ENCODE results near the gene LGR6. TPM values are rescaled to one million over a fixed set of nuclear protein-coding genes. Genes with fewer than 3 reads are reported as not detected.

The LGR6 gene
- total and polyA plus RNA-seq, 2 of the 8 experiments (the other 6 are each of a cell fraction or from before 2014, with no cell fraction given): 0.50 to 1.0 TPM

- FAIRE-seq: no peak
- H3K27me3 ChIP-seq (replicated peaks in 1 of 4; ENCODE audit: control insufficient read depth in 3 of 4, extremely low read depth in 1 of 4, insufficient read depth in 3 of 4, low read length in 3 of 4): no peaks in the 10 kb centered on the region; a peak in 3 of 7 replicates
- H3K9ac ChIP-seq (replicated peaks in 1 of 4; ENCODE audit: extremely low read depth in 1 of 4, low read depth in 3 of 4, low read length in 3 of 4): no peak overlapping the region
- H3K4me2 ChIP-seq (ENCODE audit: insufficient read depth in 1 of 2, low read depth in 2 of 2, low read length in 2 of 2): no peak overlapping the region
- no peak overlapping the region for H3K27ac ChIP-seq (ENCODE audit: low read depth, low read length)
- no peak overlapping the region for H2BK12ac ChIP-seq (ENCODE audit: low read depth, low read length)
- H3K36me3 ChIP-seq (ENCODE audit: control insufficient read depth in 2 of 4, insufficient read depth in 4 of 4, low read length in 3 of 4): no peaks in the 10 kb centered on the region
- no peak overlapping the region for H4K91ac ChIP-seq (replicated peaks; ENCODE audit: insufficient read length, low read length)
- no peak for DNase-seq (ENCODE audit: low read depth in 1 of 2, low spot score in 2 of 2)
- H3K23ac ChIP-seq (ENCODE audit: insufficient read length): no peak overlapping the region
- no peaks in the 10 kb centered on the region for H3K79me2 ChIP-seq (ENCODE audit: control insufficient read depth in 1 of 2, insufficient read depth in 2 of 2, low read length in 2 of 2)
- H4K20me1 ChIP-seq (replicated peaks in 1 of 2; ENCODE audit: control insufficient read depth in 1 of 2, insufficient read depth in 2 of 2, low read length in 2 of 2): no peaks in the 10 kb centered on the region
- H2BK15ac ChIP-seq (ENCODE audit: low read length): 0 out of 2 replicates have a peak overlapping the region, but pooled peaks have one; percentile 46
- 87% methylated on average over 7 of the region's 7 CpGs; no CpG with 5 or more reads in 1 of the 2 experiments for WGBS, 2 experiments (ENCODE audit: extremely low coverage in 1 of 2, insufficient coverage in 1 of 2, insufficient read length in 1 of 2, insufficient replicate concordance in 2 of 2, low coverage in 1 of 2, low lambda C conversion rate in 2 of 2, missing lambda C conversion rate in 1 of 2)
- H4K8ac ChIP-seq (ENCODE audit: extremely low read depth, insufficient read depth, low read length): no peak overlapping the region
- H3K56ac ChIP-seq (replicated peaks; ENCODE audit: insufficient read length, low read depth, low read length): no peak overlapping the region
- no peak overlapping the region for H2BK120ac ChIP-seq (replicated peaks; ENCODE audit: low read depth, low read length)
- TF ChIP-seq, protein P1, sequence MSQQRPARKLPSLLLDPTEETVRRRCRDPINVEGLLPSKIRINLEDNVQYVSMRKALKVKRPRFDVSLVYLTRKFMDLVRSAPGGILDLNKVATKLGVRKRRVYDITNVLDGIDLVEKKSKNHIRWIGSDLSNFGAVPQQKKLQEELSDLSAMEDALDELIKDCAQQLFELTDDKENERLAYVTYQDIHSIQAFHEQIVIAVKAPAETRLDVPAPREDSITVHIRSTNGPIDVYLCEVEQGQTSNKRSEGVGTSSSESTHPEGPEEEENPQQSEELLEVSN (IDR thresholded peaks at IDR 0.05): no peak
- TF ChIP-seq RFX5 (IDR thresholded peaks at IDR 0.05; ENCODE audit: borderline replicate concordance, low read depth, low read length) (no peak), BACH1 (IDR thresholded peaks at IDR 0.05; ENCODE audit: low read length) (no peak), FOSL1 (IDR thresholded peaks at IDR 0.05; ENCODE audit: insufficient read depth, low read depth, low read length) (no peak), SIRT6 (IDR thresholded peaks at IDR 0.05; ENCODE audit: low read length) (no peak), CBX5 (IDR thresholded peaks at IDR 0.05; ENCODE audit: low read depth, low read length) (no peak), SP2 (IDR thresholded peaks at IDR 0.05; ENCODE audit: low read length) (no peak), CTBP2 (IDR thresholded peaks at IDR 0.05; ENCODE audit: borderline replicate concordance, insufficient read depth, insufficient read length, low read length) (no peak), ASH2L (IDR thresholded peaks at IDR 0.05; ENCODE audit: low read length) (no peak), GTF2F1 (IDR thresholded peaks at IDR 0.05; ENCODE audit: borderline replicate concordance, low read depth, low read length) (no peak), CEBPB (IDR thresholded peaks at IDR 0.05; ENCODE audit: low read depth, low read length) (no peak)
- no peak overlapping the region for H2BK20ac ChIP-seq (ENCODE audit: low read length)
- H3K14ac ChIP-seq (ENCODE audit: insufficient read length): no peak overlapping the region
- ChIA-PET CTCF (ENCODE audit: partially characterized antibody) (interaction anchor here (0.7 to 8.2 kb wide), 19 partner anchors 8 to 533 kb away, joined by 3 to 107 read pairs (median 5); partner anchors contain the start of genes GPR37L1 and LGR6), POLR2A (ENCODE audit: partially characterized antibody) (interaction anchor here (1.1 kb wide), 1 partner anchor 23 kb away, joined by 3 read pairs; no protein-coding TSS in a partner anchor)
- no peak overlapping the region for H3K4ac ChIP-seq (replicated peaks; ENCODE audit: insufficient read length, low read depth, low read length)
- no peaks in the 10 kb centered on the region for H3K79me1 ChIP-seq (ENCODE audit: low read depth, low read length)
- H2AK5ac ChIP-seq (ENCODE audit: low read depth, low read length): no peak overlapping the region
- no peak overlapping the region for H3K18ac ChIP-seq (ENCODE audit: extremely low read depth, low read length)
- H3K4me3 ChIP-seq (ENCODE audit: extremely low read depth in 1 of 4, insufficient read depth in 2 of 4, low read depth in 3 of 4, low read length in 4 of 4): no peak overlapping the region
- H2AFZ ChIP-seq (ENCODE audit: low read length): no peak overlapping the region
- H2BK5ac ChIP-seq (ENCODE audit: low read depth, low read length): no peak overlapping the region
- H3K23me2 ChIP-seq (ENCODE audit: low read depth, low read length): no peaks in the 10 kb centered on the region; the same call in 1 of the 2 replicates
- no peaks in the 10 kb centered on the region for H3K9me3 ChIP-seq (ENCODE audit: insufficient read depth in 2 of 2, low read depth in 1 of 2, low read length in 1 of 2)
- H3K4me1 ChIP-seq (replicated peaks in 1 of 4; ENCODE audit: control insufficient read depth in 3 of 4, insufficient read depth in 4 of 4, low read length in 3 of 4): peaks cover 0 to 6% (median 4%) of the 10 kb centered on the region in 4 experiments; a peak in 5 of 7 replicates
- H4K5ac ChIP-seq (ENCODE audit: insufficient read length, low read depth, low read length): no peak overlapping the region
Measured at GRCh38 chr1:202186327-202186726, 7.3 kb upstream of the LGR6 start.
